Hematopoietic multipotent progenitor cell treated with erythropoietin and hydrocortisone succinate and interleukin-3 and kit ligand, for 8 days (in vitro differentiated cells): ENCODE data around the gene ZNF618.

Experiments
- DNase-seq: peaks from one replicate; pipeline ENCODE4 v3.0.0-alpha.2; 2015

The ZNF618 gene

DNA sequence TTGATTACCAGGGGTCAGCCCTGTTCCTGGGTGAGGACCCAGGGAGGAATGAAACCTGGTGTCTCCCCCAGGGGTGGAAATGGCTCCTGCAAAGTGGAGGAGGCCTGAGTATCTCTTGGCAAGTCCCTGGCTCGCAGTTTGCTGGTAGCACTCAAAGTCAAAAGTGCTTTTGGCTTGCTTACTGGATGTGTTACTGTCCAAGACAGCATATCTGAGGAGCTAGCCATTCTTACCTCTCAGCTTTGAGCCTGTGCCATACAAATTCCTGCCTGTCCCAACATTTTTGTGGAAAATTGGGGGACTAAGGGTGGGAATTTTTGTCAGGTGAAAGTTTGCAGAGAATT, 9.9 kb downstream of the ZNF618 start:
- DNase-seq = no peak

DNA sequence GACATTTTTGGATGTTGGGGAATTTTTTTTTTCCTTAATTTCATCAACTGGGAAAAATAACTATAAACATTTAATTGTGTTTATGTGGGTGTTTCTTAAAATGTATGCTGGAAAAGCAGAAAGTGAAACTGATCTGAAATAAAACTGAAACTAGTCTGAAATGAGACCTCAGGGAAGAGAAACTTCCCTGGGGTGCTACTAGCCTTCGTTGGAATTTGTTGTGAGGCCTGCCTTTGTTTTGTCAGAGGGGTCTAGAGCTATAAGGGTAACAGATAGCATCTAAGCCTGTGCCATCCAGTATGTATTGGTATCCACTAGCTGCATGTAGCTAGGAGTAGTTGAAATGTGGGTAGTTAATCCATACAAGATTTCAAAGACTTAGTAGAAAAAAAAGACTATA, 10.4 kb downstream of the ZNF618 start:
- peak; percentile 48 for DNase-seq

DNA sequence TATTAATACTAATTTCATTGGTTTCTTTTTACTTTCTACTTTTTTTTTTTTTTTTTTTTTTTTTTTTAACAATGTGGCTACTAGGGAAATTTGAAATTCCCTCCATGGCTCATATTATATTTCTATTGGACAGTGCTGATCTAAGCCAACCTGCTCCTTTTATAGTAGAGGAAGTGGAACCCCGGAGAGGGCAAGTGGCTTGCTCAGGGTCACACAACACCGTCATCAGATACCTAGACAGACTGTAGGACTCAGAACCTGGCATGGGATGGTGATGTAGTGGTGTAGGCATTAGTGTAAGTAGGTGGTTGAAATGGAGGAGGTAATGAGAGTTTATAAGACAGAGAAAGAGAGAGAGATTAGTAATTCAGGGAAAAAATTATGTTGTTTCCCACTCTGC, 10.8 kb downstream of the ZNF618 start:
- DNase-seq = peak; percentile 15

DNA sequence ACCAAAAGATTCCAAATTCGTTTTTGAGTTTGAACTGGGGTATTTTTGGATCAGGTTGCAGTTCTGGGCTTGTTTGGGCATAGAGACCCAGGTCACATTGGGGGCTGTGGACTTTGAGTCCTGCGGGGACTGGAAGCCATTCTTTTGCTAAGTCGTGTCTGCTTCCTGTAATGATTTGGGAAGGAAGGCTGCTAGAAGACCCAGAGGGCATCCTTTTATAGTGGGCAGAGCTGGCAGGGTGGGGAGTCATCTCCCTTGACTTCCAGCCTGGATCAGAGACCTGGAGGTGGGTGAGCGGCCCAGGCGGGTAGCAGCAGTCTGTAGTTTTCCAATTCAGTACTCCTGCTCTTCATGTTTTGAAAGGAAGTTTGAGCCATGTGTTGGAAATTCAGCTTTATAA, 11.3 kb downstream of the ZNF618 start:
- no peak for DNase-seq

DNA sequence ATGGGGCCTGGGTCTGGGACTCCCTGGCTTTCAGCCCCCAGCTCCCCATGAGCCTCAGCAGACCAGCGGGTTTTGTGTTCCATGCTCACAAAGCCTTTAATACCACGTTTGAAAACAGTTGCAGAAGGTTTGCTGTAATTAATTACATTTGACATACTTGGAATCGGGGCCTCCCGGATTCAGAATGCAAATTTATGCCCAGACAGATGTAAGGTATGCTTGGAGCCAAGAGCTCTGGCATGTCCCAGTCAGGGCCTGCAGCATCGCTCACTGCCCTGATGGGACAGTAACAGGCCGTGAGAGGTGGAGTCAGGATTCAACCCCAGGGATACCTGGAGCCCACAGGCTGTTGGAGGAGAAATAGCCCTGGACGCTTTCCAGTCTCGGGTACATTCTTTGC, 12.2 kb downstream of the ZNF618 start:
- no peak for DNase-seq

- no peak for DNase-seq
These were observed 12.9 kb downstream of the ZNF618 start for GRCh38 chr9:113888976-113889375.

GRCh38 chr9:113890704-113891103, 14.6 kb downstream of the ZNF618 start:
- DNase-seq = no peak

DNA sequence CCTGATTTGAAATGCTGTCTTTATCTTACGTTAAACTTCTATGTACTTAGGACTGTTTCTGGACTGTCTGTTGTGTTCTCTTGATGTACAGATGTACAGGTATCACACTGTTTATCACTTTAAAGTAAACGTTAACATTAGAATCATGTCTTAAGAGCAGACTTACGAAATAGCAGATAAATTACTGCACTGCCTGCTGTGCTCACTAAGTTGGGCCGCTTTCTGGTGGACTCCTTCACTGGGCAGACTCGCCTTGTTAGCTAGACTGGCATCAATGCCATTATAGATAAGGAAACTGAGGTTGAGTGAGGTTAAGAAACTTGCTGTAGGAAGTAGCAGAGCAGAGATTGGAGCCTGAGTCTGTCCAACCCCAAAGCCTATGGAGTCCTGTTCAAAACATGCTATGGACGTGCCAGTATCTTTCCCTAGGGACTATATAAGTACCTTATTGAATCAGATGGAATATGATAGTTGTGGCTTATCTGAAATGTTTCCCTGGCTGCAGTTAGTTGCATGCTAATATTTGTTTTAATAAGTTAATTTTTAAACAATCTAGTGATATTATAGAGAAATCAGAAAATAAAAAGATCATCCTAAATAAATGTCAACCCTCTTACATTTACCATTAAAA, 16.9 kb downstream of the ZNF618 start:
- DNase-seq = no peak

DNA sequence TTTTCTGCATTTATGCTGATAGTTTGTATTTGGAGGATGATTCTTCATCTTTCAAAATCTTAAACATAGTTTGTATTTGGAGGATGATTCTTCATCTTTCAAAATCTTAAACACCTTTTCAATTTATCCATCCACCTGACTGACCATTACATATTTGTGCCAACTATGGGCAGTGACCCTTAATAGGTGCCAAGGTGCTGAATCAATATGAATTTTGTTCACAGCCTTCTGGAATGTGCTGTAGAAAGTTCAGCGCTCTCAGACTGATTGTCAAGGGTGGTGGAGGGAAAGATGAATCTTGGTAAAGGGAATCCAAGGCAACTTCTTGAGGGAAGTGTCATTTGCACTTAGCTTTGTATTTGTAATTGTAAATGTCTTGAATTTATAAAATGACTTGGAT, 18.1 kb downstream of the ZNF618 start:
- no peak for DNase-seq

DNA sequence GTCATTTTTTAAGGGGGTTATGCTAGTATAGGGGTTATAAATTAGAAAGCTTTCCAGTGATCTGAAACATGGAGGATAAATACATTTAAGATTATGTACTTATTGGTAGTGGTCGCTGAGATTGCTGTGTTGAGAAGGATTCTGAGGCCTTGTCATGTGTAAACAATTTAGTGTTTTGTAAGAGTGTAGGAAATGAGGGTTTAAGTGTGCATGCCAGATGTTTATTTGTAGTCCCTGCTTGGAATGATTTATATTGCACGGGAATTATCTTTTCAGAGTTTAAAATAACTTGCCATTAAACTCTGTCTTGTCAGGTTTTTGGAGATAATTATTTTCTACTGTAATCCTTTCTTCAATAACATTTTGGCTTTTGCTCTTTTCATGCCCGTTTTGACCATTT, 19.4 kb downstream of the ZNF618 start:
- DNase-seq = no peak

- no peak for DNase-seq
These were observed 20.6 kb downstream of the ZNF618 start for GRCh38 chr9:113896713-113897112.

- DNase-seq = no peak
These were observed 22.0 kb downstream of the ZNF618 start for GRCh38 chr9:113898151-113898550.

DNA sequence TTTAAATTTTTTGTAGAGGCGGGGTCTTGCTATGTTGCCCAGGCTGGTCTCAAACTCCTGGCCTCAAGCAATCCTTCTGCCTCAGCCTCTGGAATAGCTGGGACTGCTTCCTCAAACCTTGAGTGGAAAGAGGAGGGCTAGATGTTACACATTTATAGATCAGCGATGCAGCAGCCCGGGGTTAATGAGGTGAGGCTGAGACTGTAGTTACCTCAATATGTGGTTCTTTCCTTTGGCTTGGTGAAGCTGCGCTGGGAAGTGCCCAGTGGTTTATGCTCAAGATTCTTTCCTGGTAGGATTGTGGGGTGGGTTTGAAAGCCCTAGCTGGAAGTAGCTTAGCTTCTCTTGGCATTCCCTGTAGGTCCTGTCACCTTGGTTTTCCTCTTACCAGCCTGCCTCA, 22.5 kb downstream of the ZNF618 start:
- DNase-seq = no peak

DNA sequence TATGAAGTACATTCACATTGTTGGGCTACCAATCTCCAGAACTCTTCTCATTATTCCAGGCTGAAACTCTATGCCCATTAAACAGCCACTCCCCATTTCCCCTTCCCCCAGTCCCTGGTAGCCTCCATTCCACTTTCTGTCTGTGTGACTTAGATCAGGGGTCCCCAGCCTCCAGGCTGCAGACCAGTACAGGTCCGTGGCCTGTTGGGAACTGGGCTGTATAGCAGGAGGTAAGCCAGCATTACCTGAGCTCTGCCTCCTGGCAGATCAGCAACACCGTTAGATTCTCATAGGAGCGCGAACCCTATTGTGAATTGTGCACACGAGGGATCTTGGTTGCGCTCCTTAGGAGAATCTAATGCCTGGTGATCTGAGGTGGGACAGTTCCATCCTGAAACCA, 23.1 kb downstream of the ZNF618 start:
- no peak for DNase-seq

- no peak for DNase-seq
These were observed 25.1 kb downstream of the ZNF618 start for GRCh38 chr9:113901221-113901688.

GRCh38 chr9:113903514-113904077, 27.5 kb downstream of the ZNF618 start:
- DNase-seq = no peak

- no peak for DNase-seq
These were observed 30.5 kb downstream of the ZNF618 start for GRCh38 chr9:113906411-113907110.

DNA sequence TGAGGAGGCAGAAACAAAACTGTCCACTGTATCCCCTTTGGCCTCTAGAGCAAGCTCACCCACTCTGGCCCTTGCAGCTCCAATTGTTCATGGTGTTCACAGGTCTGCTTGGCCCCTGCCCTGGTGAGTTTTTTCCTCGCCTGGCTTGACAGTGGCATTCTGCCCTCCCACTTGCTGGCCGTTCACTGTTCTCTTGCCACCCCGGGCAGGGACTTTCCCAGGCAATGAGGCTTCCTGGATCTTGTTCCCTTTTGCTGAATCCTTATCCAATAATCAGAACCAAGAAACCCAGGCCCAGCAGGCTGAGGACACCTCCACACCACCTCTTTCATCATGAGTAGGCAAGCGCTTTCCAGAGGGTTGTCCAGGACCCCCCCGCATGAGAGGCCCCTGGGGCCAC, 31.2 kb downstream of the ZNF618 start:
- DNase-seq = no peak

DNA sequence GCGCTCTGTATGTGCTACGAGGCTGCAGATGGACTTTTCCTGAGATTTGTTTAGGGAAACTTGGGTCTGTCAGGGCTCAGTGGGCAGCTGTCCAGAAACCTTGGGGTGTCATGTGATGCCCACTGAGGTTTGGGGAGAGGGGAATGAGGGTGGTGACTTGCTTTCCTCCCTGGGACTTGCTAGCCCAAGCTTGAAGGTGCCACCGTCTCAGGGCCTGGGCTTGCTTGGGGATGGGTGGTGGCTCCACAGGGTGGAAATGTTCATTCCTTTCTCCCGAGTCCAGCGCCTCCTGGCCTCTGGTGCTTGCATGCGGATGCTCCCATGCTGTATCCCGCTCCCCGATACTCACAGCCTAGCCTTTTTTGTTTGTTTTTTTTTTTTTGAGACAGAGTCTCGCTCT, 33.3 kb downstream of the ZNF618 start:
- DNase-seq = no peak

- no peak for DNase-seq
These were observed 34.0 kb downstream of the ZNF618 start for GRCh38 chr9:113910036-113910639.

- no peak for DNase-seq
These were observed 35.9 kb downstream of the ZNF618 start for GRCh38 chr9:113911850-113912557.

- DNase-seq = no peak
These were observed 36.7 kb downstream of the ZNF618 start for GRCh38 chr9:113912816-113913215.

DNA sequence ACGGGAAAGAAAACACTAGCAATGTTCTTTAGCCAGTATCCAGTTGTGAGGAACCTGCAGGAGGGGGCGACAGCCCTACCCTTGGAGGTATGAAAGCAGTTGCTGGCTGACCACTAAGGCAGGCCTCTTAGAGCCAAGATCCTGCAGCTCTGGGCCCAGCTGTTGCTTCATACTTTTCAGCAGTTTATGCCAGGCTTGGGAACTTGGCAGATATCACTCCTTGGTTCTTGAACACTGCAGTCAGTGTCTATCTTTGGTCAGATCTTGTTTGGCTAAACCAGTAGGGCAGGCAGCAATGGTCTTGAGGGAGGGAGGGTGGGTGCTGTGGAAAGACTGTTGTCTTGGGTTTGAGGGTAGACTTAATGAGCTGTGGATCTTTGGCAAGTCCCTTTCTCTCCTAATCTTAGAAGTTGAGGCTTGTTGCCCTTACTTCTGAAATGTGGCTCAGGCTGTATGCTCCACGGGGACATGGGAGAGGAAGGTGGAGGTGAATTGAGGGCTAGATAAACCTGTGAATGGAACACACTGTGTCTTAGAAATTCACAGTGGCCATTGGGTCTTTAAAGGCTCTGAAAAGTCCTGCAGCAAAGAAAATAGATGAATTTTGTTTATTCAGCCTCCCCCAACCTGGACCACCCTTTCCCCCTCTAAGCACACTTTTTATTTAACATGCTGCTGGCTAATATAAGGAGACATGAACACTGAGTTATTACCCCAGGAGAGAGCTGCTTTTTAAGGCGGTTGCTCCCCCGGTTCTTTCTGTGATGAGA, 37.5 kb downstream of the ZNF618 start:
- DNase-seq = peak; percentile 6
